ENCODE data around the gene PGAM1.

GRCh38 chr10:97411406-97411805 lies 14.6 kb upstream of the PGAM1 start:
- TF ChIP-seq RFX5 (IDR thresholded peaks at IDR 0.05; ENCODE audit: low read depth, low read length) (no peak), CEBPB (IDR thresholded peaks at IDR 0.05; ENCODE audit: borderline replicate concordance, low read depth, low read length) (no peak), CTCF (CRISPR knock-in tag; IDR thresholded peaks at IDR 0.05) (no peak), REST (IDR thresholded peaks at IDR 0.05; ENCODE audit: borderline replicate concordance in 1 of 2, low read depth in 1 of 2, low read length in 2 of 2) (peak in 1 of 2 experiments; percentile 76; a peak in 3 of 4 replicates), POLR2A (IDR thresholded peaks at IDR 0.05; ENCODE audit: insufficient read depth in 1 of 2, low read depth in 2 of 2, low read length in 2 of 2) (no peak), PRDM15 (CRISPR knock-in tag; IDR thresholded peaks at IDR 0.05) (no peak), MYC (CRISPR knock-in tag; IDR thresholded peaks at IDR 0.05; ENCODE audit: borderline replicate concordance) (no peak), THAP7 (CRISPR knock-in tag; IDR thresholded peaks at IDR 0.05) (no peak), SRSF1 (optimal IDR thresholded peaks at IDR 0.05; ENCODE audit: low read depth, low read length) (no peak)

Measured in HepG2 (cell line).